ENCODE results near the gene CDH23. TPM values are rescaled to one million over a fixed set of nuclear protein-coding genes. Genes with fewer than 3 reads are reported as not detected.
A peak's percentile ranks its signal among the peaks of the same experiment; 100 is the strongest.

CDH23 gene
- total and polyA plus RNA-seq, 9 of the 15 experiments (the other 6 are each of a cell fraction or from before 2014, with no cell fraction given) = 0.18 to 1.2 (median 0.47) TPM

DNA sequence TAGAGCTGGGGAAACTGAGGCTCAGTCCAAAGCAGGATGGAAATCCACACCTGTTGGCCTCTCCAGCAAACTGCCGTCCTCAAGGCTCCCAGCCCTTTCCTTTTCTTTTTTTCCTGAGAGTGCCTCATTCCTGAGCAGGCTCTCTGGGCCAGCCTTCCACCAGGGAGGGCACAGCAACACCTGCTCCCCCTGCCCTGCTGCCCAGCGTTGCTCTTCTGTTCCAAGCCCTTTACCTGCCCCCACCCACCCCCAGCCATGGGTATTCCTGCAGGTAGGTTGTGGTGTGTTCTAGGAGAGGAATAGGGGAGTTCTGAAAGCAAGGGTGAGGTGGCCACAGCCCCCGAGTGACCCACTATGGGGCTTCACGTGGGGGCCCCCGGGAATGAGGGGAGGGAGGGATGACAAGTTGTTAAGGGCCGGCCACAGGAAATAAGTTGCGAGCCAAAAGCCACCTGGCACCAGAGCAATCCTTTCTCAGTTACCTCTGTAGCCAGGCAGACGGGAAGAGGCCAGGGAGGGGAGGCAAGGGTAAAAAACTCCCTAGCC lies 357.3 kb downstream of the CDH23 start:
- in situ Hi-C loops (cut with MboI) (no loop called here), intact Hi-C loops (cut with micrococcal nuclease) (no loop called here)
- DNase-seq (ENCODE audit: extremely low read depth in 1 of 4, low spot score in 3 of 4) (no peak), FAIRE-seq (no peak), ATAC-seq (no peak)
- WGBS (ENCODE audit: insufficient coverage, low coverage, missing lambda C conversion rate) = 30% methylated on average over 8 of the region's 8 CpGs
- H3K9me1 ChIP-seq (ENCODE audit: control insufficient read depth, insufficient read depth, low read length) = no peaks in the 10 kb centered on the region
- H4K20me1 ChIP-seq (replicated peaks; ENCODE audit: control insufficient read depth, insufficient read depth, low read length) = no peaks in the 10 kb centered on the region
- peak overlapping the region; percentile 42; the same call in 1 of the 2 replicates for H3K4me2 ChIP-seq (ENCODE audit: insufficient read depth, low read length)
- BruUV-seq (replicated peaks) = no TSS peak
- CTCF ChIA-PET (ENCODE audit: low intra/inter-chr PET ratio) = interaction anchor here (0.7 kb wide), 1 partner anchor 137 kb away, joined by 3 read pairs; no protein-coding TSS in a partner anchor
- H3K79me2 ChIP-seq (ENCODE audit: control insufficient read depth, insufficient read depth, low read length) = no peaks in the 10 kb centered on the region
- POLR2A ChIA-PET = interaction anchor here (1.0 to 1.8 kb wide), 2 partner anchors 8 to 9 kb away, joined by 4 to 5 read pairs; no protein-coding TSS in a partner anchor
- H3K4me3 ChIP-seq = no peak overlapping the region
- no peaks in the 10 kb centered on the region for H3K36me3 ChIP-seq (ENCODE audit: control insufficient read depth, insufficient read depth, low read length)
- H3K27ac ChIP-seq (ENCODE audit: extremely low read depth, low read depth, low read length) = 0 out of 3 replicates have a peak overlapping the region, but pooled peaks have one; percentile 20
- H3K27me3 ChIP-seq (ENCODE audit: control insufficient read depth in 2 of 2, insufficient read depth in 2 of 2, low read length in 2 of 2) = peaks cover 4 to 9% of the 10 kb centered on the region in 2 experiments; a peak in 2 of 5 replicates
- H3K9me3 ChIP-seq (replicated peaks; ENCODE audit: control insufficient read depth, insufficient read depth, low read depth, low read length) = no peaks in the 10 kb centered on the region
- H2AFZ ChIP-seq (ENCODE audit: low read depth, low read length) = no peak overlapping the region
- peak overlapping the region in 1 of 2 experiments; percentile 72; a peak in 2 of 4 replicates for H3K9ac ChIP-seq (ENCODE audit: insufficient read depth in 1 of 2, low read depth in 2 of 2, low read length in 2 of 2)
- peaks cover 38 to 65% of the 10 kb centered on the region in 2 experiments for H3K4me1 ChIP-seq (replicated peaks in 1 of 2; ENCODE audit: control insufficient read depth in 2 of 2, insufficient read depth in 2 of 2, low read length in 2 of 2)
- TF ChIP-seq CHD4 (IDR thresholded peaks at IDR 0.05; ENCODE audit: insufficient read depth, insufficient replicate concordance, low read depth, low read length, poor library complexity, severe bottlenecking) (peak; percentile 51), CXXC5 (CRISPR knock-in tag; IDR thresholded peaks at IDR 0.05) (no peak), ELF2 (CRISPR knock-in tag; IDR thresholded peaks at IDR 0.05) (0 out of 2 replicates have a peak, but pooled peaks have one; percentile 63), ZNF584 (CRISPR knock-in tag; IDR thresholded peaks at IDR 0.05; ENCODE audit: low read depth) (0 out of 2 replicates have a peak, but pooled peaks have one; percentile 22), EHMT2 (IDR thresholded peaks at IDR 0.05) (no peak), ESRRB (CRISPR knock-in tag; IDR thresholded peaks at IDR 0.05; ENCODE audit: borderline replicate concordance) (no peak), PHF20 (IDR thresholded peaks at IDR 0.05; ENCODE audit: partially characterized antibody) (no peak), HIVEP1 (CRISPR knock-in tag; IDR thresholded peaks at IDR 0.05) (0 out of 2 replicates have a peak, but pooled peaks have one; percentile 13), SP2 (IDR thresholded peaks at IDR 0.05; ENCODE audit: extremely low read depth, low read depth, low read length, poor library complexity, severe bottlenecking) (no peak), ZNF695 (CRISPR knock-in tag; IDR thresholded peaks at IDR 0.05) (0 out of 2 replicates have a peak, but pooled peaks have one; percentile 29), ZNF780A (CRISPR knock-in tag; IDR thresholded peaks at IDR 0.05) (0 out of 2 replicates have a peak, but pooled peaks have one; percentile 42)
- TF ChIP-seq, protein P1, sequence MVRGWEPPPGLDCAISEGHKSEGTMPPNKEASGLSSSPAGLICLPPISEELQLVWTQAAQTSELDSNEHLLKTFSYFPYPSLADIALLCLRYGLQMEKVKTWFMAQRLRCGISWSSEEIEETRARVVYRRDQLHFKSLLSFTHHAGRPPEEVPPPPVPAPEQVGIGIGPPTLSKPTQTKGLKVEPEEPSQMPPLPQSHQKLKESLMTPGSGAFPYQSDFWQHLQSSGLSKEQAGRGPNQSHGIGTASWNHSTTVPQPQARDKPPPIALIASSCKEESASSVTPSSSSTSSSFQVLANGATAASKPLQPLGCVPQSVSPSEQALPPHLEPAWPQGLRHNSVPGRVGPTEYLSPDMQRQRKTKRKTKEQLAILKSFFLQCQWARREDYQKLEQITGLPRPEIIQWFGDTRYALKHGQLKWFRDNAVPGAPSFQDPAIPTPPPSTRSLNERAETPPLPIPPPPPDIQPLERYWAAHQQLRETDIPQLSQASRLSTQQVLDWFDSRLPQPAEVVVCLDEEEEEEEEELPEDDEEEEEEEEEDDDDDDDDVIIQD (CRISPR knock-in tag; IDR thresholded peaks at IDR 0.05) = 0 out of 2 replicates have a peak, but pooled peaks have one; percentile 27
- TF ChIP-seq, protein P2, sequence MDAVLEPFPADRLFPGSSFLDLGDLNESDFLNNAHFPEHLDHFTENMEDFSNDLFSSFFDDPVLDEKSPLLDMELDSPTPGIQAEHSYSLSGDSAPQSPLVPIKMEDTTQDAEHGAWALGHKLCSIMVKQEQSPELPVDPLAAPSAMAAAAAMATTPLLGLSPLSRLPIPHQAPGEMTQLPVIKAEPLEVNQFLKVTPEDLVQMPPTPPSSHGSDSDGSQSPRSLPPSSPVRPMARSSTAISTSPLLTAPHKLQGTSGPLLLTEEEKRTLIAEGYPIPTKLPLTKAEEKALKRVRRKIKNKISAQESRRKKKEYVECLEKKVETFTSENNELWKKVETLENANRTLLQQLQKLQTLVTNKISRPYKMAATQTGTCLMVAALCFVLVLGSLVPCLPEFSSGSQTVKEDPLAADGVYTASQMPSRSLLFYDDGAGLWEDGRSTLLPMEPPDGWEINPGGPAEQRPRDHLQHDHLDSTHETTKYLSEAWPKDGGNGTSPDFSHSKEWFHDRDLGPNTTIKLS (IDR thresholded peaks at IDR 0.05; ENCODE audit: borderline replicate concordance, low read depth) = no peak
- TF ChIP-seq, protein P3, sequence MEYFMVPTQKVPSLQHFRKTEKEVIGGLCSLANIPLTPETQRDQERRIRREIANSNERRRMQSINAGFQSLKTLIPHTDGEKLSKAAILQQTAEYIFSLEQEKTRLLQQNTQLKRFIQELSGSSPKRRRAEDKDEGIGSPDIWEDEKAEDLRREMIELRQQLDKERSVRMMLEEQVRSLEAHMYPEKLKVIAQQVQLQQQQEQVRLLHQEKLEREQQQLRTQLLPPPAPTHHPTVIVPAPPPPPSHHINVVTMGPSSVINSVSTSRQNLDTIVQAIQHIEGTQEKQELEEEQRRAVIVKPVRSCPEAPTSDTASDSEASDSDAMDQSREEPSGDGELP (CRISPR knock-in tag; IDR thresholded peaks at IDR 0.05; ENCODE audit: borderline replicate concordance) = no peak
- TF ChIP-seq, protein P4, sequence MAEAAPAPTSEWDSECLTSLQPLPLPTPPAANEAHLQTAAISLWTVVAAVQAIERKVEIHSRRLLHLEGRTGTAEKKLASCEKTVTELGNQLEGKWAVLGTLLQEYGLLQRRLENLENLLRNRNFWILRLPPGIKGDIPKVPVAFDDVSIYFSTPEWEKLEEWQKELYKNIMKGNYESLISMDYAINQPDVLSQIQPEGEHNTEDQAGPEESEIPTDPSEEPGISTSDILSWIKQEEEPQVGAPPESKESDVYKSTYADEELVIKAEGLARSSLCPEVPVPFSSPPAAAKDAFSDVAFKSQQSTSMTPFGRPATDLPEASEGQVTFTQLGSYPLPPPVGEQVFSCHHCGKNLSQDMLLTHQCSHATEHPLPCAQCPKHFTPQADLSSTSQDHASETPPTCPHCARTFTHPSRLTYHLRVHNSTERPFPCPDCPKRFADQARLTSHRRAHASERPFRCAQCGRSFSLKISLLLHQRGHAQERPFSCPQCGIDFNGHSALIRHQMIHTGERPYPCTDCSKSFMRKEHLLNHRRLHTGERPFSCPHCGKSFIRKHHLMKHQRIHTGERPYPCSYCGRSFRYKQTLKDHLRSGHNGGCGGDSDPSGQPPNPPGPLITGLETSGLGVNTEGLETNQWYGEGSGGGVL (CRISPR knock-in tag; IDR thresholded peaks at IDR 0.05) = no peak
